WTC11 (cell line): Measurements from ENCODE around the gene PIP. TPM values are rescaled to one million over a fixed set of nuclear protein-coding genes. Genes with fewer than 3 reads are reported as not detected.
"Not testable (repeated sequence)": the region's sequence is repeated elsewhere in the genome, so short reads cannot be mapped to it uniquely, and the experiment has no call there.

Experiments
- ATAC-seq: fragments of 200-7000 bp; cut with Tn5 transposase; 2 replicates; pipeline ENCODE4 v1.10.0; 2021; ENCODE audit warnings: mild to moderate bottlenecking, moderate library complexity
- CTCF ChIA-PET: fragments of 300-600 bp; sonication (Branson Sonifier 250); formaldehyde crosslinking; loops from one replicate; lab custom pipeline; 2021; ENCODE audit warnings: antibody characterized with exemption; lab: Charles Lee
- POLR2A ChIA-PET: fragments of 350-600 bp; sonication (Branson Sonifier 250); formaldehyde crosslinking; loops from one replicate; lab custom pipeline; 2021; ENCODE audit warnings: antibody characterized with exemption; lab: Charles Lee
- DNase-seq: peaks from one replicate; pipeline ENCODE4 v3.0.0; 2021; ENCODE audit warnings: low spot score
- H3K27ac Mint-ChIP-seq: 2 replicates; pipeline ENCODE4 v1.8.0; 2021; ENCODE audit warnings: mixed read lengths
- H3K27me3 Mint-ChIP-seq: 2 replicates; pipeline ENCODE4 v1.8.0; 2021; ENCODE audit warnings: low read depth, mild to moderate bottlenecking, moderate library complexity, mixed read lengths
- H3K36me3 Mint-ChIP-seq: 2 replicates; pipeline ENCODE4 v1.8.0; 2021; ENCODE audit warnings: mixed read lengths
- H3K4me1 Mint-ChIP-seq: 2 replicates; pipeline ENCODE4 v1.8.0; 2022; ENCODE audit warnings: mixed read lengths
- H3K4me3 Mint-ChIP-seq: 2 replicates; pipeline ENCODE4 v1.8.0; 2021; ENCODE audit warnings: mild to moderate bottlenecking, moderate library complexity, mixed read lengths
- H3K9me3 Mint-ChIP-seq: 2 replicates; pipeline ENCODE4 v1.8.0; 2021; ENCODE audit warnings: mixed read lengths
- CREB1 ChIP-seq: sonication (generic); formaldehyde crosslinking; IDR thresholded peaks from 2 replicates; pipeline ENCODE4 v1.8.0; 2023; ENCODE audit warnings: mild to moderate bottlenecking, missing genetic modification reagents
- CREM ChIP-seq: sonication (generic); formaldehyde crosslinking; IDR thresholded peaks from 2 replicates; pipeline ENCODE4 v1.8.1; 2022; ENCODE audit warnings: mild to moderate bottlenecking, missing genetic modification reagents, moderate library complexity
- FOXK1 ChIP-seq: sonication (generic); formaldehyde crosslinking; IDR thresholded peaks from 2 replicates; pipeline ENCODE4 v1.8.0; 2022; ENCODE audit warnings: mild to moderate bottlenecking, moderate library complexity, missing genetic modification reagents
- HMGA2 ChIP-seq: fragments of 250-450 bp; sonication (Bioruptor Pico); IDR thresholded peaks from 2 replicates; pipeline ENCODE4 v1.4.0; 2021; ENCODE audit warnings: mild to moderate bottlenecking, moderate library complexity
- JAZF1 ChIP-seq: fragments of 250-450 bp; sonication (Bioruptor Pico); IDR thresholded peaks from 2 replicates; pipeline ENCODE4 v1.9.0; 2021; ENCODE audit warnings: moderate library complexity, mild to moderate bottlenecking, inconsistent platforms
- MYBL2 ChIP-seq: sonication (generic); formaldehyde crosslinking; IDR thresholded peaks from 2 replicates; pipeline ENCODE4 v1.8.1; 2023; ENCODE audit warnings: mild to moderate bottlenecking, moderate library complexity, missing genetic modification reagents
- SOX15 ChIP-seq: fragments of 250-450 bp; sonication (Bioruptor Pico); IDR thresholded peaks from 2 replicates; pipeline ENCODE4 v1.9.0; 2021; ENCODE audit warnings: mild to moderate bottlenecking
- TCF7 ChIP-seq: sonication (generic); formaldehyde crosslinking; IDR thresholded peaks from 2 replicates; pipeline ENCODE4 v1.8.0; 2022; ENCODE audit warnings: mild to moderate bottlenecking, low read depth, missing genetic modification reagents, moderate library complexity
- TEAD4 ChIP-seq: sonication (generic); formaldehyde crosslinking; IDR thresholded peaks from 2 replicates; pipeline ENCODE4 v1.8.0; 2022; ENCODE audit warnings: mild to moderate bottlenecking, missing genetic modification reagents
- ZBTB21 ChIP-seq: sonication (generic); formaldehyde crosslinking; IDR thresholded peaks from 2 replicates; pipeline ENCODE4 v1.8.1; 2023; ENCODE audit warnings: mild to moderate bottlenecking, missing genetic modification reagents, borderline replicate concordance
- ZNF138 ChIP-seq: sonication (generic); formaldehyde crosslinking; conservative IDR thresholded peaks from 2 replicates; pipeline ENCODE4 v1.8.1; 2022; ENCODE audit warnings: mild to moderate bottlenecking, moderate library complexity, missing genetic modification reagents
- ZNF232 ChIP-seq: sonication (generic); formaldehyde crosslinking; IDR thresholded peaks from 2 replicates; pipeline ENCODE4 v1.8.0; 2022; ENCODE audit warnings: mild to moderate bottlenecking, missing genetic modification reagents
- ZNF317 ChIP-seq: sonication (generic); formaldehyde crosslinking; IDR thresholded peaks from 2 replicates; pipeline ENCODE4 v1.8.1; 2023; ENCODE audit warnings: low read depth, mild to moderate bottlenecking, moderate library complexity, missing genetic modification reagents, borderline replicate concordance
- total RNA-seq: library from RNA; stranded (reverse); gene quantifications from 3 replicates; pipeline ENCODE4 v1.2.3, GENCODE V29; 2021
- TF ChIP-seq, protein P1 (sequence below): sonication (generic); formaldehyde crosslinking; IDR thresholded peaks from 2 replicates; pipeline ENCODE4 v1.8.1; 2023; ENCODE audit warnings: mild to moderate bottlenecking, missing genetic modification reagents, moderate library complexity
- TF ChIP-seq, protein P2 (sequence below): sonication (generic); formaldehyde crosslinking; IDR thresholded peaks from 2 replicates; pipeline ENCODE4 v1.8.1; 2022; ENCODE audit warnings: mild to moderate bottlenecking, missing genetic modification reagents, moderate library complexity, borderline replicate concordance
- TF ChIP-seq, protein P3 (sequence below): sonication (generic); formaldehyde crosslinking; IDR thresholded peaks from 2 replicates; pipeline ENCODE4 v1.8.0; 2022; ENCODE audit warnings: mild to moderate bottlenecking, missing genetic modification reagents
- TF ChIP-seq, protein P4 (sequence below): sonication (generic); formaldehyde crosslinking; IDR thresholded peaks from 2 replicates; pipeline ENCODE4 v1.8.0; 2023; ENCODE audit warnings: mild to moderate bottlenecking, missing genetic modification reagents
- TF ChIP-seq, protein P5 (sequence below): sonication (generic); formaldehyde crosslinking; IDR thresholded peaks from 2 replicates; pipeline ENCODE4 v1.8.1; 2023; ENCODE audit warnings: mild to moderate bottlenecking, moderate library complexity, missing genetic modification reagents
- TF ChIP-seq, protein P6 (sequence below): fragments of 250-450 bp; sonication (Bioruptor Pico); IDR thresholded peaks from 2 replicates; pipeline ENCODE4 v1.9.0; 2021; ENCODE audit warnings: moderate library complexity, mild to moderate bottlenecking, inconsistent platforms, borderline replicate concordance
- TF ChIP-seq, protein P7 (sequence below): fragments of 250-450 bp; sonication (Bioruptor Pico); IDR thresholded peaks from 2 replicates; pipeline ENCODE4 v1.9.0; 2021; ENCODE audit warnings: mild to moderate bottlenecking, borderline replicate concordance

PIP gene
- total RNA-seq, 1 experiment from 2014 or later = not detected

DNA sequence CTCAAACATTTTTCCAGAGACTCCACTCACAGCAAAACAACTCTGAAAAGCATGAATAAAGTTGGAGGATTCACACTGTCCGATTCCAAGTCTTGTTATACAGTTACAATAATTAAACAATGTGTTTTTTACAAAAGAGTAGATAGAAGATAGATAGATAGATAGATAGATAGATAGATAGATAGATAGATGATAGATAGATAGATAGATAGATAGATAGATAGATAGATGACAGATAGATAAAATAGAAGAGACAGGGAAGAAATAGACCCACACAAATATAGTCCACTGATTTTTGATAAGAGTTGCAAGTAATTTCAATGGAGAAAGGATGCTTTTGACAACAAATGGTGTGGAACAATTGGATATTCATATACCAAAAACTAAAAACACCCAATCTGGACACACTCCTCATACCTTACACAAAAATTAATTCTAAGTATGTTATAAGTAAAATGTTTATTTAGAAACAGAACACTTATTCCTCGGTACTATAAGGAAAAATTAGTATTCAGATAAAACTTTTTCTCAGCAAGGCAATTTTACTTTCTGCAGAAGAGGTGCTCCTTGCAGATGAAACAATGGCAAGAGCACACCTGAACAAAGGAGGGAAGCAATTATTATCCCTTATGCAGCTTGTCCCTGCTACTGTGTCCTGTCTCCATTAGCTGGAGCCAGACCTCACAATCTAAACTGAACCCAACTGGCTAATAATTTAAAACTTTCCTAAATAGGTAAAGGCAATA is 45.7 kb downstream of the PIP start:
- peaks cover 31% of the 10 kb centered on the region for H3K9me3 Mint-ChIP-seq
- CTCF ChIA-PET = interaction anchor here (1.1 kb wide), 2 partner anchors 38 to 296 kb away, joined by 3 read pairs; no protein-coding TSS in a partner anchor
- TF ChIP-seq, protein P1, sequence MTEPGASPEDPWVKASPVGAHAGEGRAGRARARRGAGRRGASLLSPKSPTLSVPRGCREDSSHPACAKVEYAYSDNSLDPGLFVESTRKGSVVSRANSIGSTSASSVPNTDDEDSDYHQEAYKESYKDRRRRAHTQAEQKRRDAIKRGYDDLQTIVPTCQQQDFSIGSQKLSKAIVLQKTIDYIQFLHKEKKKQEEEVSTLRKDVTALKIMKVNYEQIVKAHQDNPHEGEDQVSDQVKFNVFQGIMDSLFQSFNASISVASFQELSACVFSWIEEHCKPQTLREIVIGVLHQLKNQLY (CRISPR knock-in tag) = no peak
- TF ChIP-seq, protein P2, sequence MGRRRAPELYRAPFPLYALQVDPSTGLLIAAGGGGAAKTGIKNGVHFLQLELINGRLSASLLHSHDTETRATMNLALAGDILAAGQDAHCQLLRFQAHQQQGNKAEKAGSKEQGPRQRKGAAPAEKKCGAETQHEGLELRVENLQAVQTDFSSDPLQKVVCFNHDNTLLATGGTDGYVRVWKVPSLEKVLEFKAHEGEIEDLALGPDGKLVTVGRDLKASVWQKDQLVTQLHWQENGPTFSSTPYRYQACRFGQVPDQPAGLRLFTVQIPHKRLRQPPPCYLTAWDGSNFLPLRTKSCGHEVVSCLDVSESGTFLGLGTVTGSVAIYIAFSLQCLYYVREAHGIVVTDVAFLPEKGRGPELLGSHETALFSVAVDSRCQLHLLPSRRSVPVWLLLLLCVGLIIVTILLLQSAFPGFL (CRISPR knock-in tag) = no peak
- TF ChIP-seq, protein P3, sequence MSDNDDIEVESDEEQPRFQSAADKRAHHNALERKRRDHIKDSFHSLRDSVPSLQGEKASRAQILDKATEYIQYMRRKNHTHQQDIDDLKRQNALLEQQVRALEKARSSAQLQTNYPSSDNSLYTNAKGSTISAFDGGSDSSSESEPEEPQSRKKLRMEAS (CRISPR knock-in tag) = no peak
- TF ChIP-seq, protein P4, sequence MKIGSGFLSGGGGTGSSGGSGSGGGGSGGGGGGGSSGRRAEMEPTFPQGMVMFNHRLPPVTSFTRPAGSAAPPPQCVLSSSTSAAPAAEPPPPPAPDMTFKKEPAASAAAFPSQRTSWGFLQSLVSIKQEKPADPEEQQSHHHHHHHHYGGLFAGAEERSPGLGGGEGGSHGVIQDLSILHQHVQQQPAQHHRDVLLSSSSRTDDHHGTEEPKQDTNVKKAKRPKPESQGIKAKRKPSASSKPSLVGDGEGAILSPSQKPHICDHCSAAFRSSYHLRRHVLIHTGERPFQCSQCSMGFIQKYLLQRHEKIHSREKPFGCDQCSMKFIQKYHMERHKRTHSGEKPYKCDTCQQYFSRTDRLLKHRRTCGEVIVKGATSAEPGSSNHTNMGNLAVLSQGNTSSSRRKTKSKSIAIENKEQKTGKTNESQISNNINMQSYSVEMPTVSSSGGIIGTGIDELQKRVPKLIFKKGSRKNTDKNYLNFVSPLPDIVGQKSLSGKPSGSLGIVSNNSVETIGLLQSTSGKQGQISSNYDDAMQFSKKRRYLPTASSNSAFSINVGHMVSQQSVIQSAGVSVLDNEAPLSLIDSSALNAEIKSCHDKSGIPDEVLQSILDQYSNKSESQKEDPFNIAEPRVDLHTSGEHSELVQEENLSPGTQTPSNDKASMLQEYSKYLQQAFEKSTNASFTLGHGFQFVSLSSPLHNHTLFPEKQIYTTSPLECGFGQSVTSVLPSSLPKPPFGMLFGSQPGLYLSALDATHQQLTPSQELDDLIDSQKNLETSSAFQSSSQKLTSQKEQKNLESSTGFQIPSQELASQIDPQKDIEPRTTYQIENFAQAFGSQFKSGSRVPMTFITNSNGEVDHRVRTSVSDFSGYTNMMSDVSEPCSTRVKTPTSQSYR (CRISPR knock-in tag) = no peak
- TF ChIP-seq JAZF1 (no peak), CREB1 (no peak), ZNF232 (CRISPR knock-in tag) (no peak), ZNF317 (CRISPR knock-in tag) (no peak), SOX15 (no peak), CREM (CRISPR knock-in tag) (no peak), FOXK1 (CRISPR knock-in tag) (no peak), ZNF138 (no peak), TEAD4 (CRISPR knock-in tag) (no peak), TCF7 (CRISPR knock-in tag) (no peak), HMGA2 (no peak), MYBL2 (CRISPR knock-in tag) (no peak), ZBTB21 (no peak)
- TF ChIP-seq, protein P5, sequence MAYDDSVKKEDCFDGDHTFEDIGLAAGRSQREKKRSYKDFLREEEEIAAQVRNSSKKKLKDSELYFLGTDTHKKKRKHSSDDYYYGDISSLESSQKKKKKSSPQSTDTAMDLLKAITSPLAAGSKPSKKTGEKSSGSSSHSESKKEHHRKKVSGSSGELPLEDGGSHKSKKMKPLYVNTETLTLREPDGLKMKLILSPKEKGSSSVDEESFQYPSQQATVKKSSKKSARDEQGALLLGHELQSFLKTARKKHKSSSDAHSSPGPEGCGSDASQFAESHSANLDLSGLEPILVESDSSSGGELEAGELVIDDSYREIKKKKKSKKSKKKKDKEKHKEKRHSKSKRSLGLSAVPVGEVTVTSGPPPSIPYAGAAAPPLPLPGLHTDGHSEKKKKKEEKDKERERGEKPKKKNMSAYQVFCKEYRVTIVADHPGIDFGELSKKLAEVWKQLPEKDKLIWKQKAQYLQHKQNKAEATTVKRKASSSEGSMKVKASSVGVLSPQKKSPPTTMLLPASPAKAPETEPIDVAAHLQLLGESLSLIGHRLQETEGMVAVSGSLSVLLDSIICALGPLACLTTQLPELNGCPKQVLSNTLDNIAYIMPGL (CRISPR knock-in tag) = no peak
- TF ChIP-seq, protein P6, sequence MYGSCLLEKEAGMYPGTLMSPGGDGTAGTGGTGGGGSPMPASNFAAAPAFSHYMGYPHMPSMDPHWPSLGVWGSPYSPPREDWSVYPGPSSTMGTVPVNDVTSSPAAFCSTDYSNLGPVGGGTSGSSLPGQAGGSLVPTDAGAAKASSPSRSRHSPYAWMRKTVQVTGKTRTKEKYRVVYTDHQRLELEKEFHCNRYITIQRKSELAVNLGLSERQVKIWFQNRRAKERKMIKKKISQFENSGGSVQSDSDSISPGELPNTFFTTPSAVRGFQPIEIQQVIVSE (CRISPR knock-in tag) = no peak
- TF ChIP-seq, protein P7, sequence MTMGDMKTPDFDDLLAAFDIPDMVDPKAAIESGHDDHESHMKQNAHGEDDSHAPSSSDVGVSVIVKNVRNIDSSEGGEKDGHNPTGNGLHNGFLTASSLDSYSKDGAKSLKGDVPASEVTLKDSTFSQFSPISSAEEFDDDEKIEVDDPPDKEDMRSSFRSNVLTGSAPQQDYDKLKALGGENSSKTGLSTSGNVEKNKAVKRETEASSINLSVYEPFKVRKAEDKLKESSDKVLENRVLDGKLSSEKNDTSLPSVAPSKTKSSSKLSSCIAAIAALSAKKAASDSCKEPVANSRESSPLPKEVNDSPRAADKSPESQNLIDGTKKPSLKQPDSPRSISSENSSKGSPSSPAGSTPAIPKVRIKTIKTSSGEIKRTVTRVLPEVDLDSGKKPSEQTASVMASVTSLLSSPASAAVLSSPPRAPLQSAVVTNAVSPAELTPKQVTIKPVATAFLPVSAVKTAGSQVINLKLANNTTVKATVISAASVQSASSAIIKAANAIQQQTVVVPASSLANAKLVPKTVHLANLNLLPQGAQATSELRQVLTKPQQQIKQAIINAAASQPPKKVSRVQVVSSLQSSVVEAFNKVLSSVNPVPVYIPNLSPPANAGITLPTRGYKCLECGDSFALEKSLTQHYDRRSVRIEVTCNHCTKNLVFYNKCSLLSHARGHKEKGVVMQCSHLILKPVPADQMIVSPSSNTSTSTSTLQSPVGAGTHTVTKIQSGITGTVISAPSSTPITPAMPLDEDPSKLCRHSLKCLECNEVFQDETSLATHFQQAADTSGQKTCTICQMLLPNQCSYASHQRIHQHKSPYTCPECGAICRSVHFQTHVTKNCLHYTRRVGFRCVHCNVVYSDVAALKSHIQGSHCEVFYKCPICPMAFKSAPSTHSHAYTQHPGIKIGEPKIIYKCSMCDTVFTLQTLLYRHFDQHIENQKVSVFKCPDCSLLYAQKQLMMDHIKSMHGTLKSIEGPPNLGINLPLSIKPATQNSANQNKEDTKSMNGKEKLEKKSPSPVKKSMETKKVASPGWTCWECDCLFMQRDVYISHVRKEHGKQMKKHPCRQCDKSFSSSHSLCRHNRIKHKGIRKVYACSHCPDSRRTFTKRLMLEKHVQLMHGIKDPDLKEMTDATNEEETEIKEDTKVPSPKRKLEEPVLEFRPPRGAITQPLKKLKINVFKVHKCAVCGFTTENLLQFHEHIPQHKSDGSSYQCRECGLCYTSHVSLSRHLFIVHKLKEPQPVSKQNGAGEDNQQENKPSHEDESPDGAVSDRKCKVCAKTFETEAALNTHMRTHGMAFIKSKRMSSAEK = no peak
- H3K4me3 Mint-ChIP-seq = no peak overlapping the region
- DNase-seq = no peak
- H3K27me3 Mint-ChIP-seq = peaks cover 2% of the 10 kb centered on the region; the same call in 1 of the 2 replicates
- H3K36me3 Mint-ChIP-seq = no peaks in the 10 kb centered on the region
- ATAC-seq = no peak
- no peaks in the 10 kb centered on the region for H3K4me1 Mint-ChIP-seq
- POLR2A ChIA-PET = no interaction called here
- H3K27ac Mint-ChIP-seq = no peak overlapping the region

DNA sequence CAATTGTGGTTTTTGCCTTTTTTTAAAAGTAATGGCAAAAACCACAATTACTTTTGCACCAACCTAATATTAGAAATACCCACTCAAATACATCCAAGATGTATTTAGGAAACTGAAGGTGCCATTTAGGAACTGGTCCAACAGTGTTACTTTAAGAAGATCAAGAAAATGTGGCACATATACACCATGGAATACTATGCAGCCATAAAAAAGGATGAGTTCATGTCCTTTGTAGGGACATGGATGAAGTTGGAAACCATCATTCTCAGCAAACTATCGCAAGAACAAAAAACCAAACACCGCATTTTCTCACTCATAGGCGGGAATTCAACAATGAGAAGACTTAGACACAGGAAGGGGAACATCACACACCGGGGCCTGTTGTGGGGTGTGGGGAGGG is 48.9 kb downstream of the PIP start:
- ATAC-seq, POLR2A ChIA-PET, H3K36me3 Mint-ChIP-seq, DNase-seq, H3K27ac Mint-ChIP-seq, H3K4me3 Mint-ChIP-seq, H3K4me1 Mint-ChIP-seq, H3K27me3 Mint-ChIP-seq: not testable (repeated sequence)
- H3K9me3 Mint-ChIP-seq = peaks cover 31% of the 10 kb centered on the region
- CTCF ChIA-PET = interaction anchor here (0.6 kb wide), 1 partner anchor 34 kb away, joined by 3 read pairs; no protein-coding TSS in a partner anchor
